ENCODE data around the gene POLH. TPM values are rescaled to one million over a fixed set of nuclear protein-coding genes. Genes with fewer than 3 reads are reported as not detected.

POLH gene
- total RNA-seq, 2 donors from 2014 or later, result 12.3 to 23.8 TPM

GRCh38 chr6:43623880-43624785 is 48.1 kb downstream of the POLH start:
- intact Hi-C loops (cut with DNase I), result no loop called here
- Histone ChIP-seq H3K4me3 (no peak overlapping the region), H3K9me3 (no peaks in the 10 kb centered on the region), H3K27ac (no peak overlapping the region), H3K27me3 (no peaks in the 10 kb centered on the region), H3K4me1 (no peaks in the 10 kb centered on the region), H3K9ac (ENCODE audit: low read depth in 2 of 2, low read length in 2 of 2) (no peak overlapping the region), H3K36me3 (peaks cover 4% of the 10 kb centered on the region)
- DNase-seq, result no peak
- no peak for TF ChIP-seq CTCF (IDR thresholded peaks at IDR 0.05)

- no peak for TF ChIP-seq CTCF (IDR thresholded peaks at IDR 0.05)
- Histone ChIP-seq H3K4me3 (no peak overlapping the region), H3K9ac (ENCODE audit: low read depth in 2 of 2, low read length in 2 of 2) (no peak overlapping the region), H3K9me3 (no peaks in the 10 kb centered on the region), H3K4me1 (no peaks in the 10 kb centered on the region), H3K27me3 (no peaks in the 10 kb centered on the region), H3K27ac (no peak overlapping the region), H3K36me3 (peaks cover 4% of the 10 kb centered on the region)
- intact Hi-C loops (cut with DNase I), result no loop called here
- no peak for DNase-seq
Observed at GRCh38 chr6:43624786-43625288, 48.9 kb downstream of the POLH start.

- peaks cover 4% of the 10 kb centered on the region for H3K36me3 ChIP-seq
- H3K27ac ChIP-seq, result no peak overlapping the region
- TF ChIP-seq CTCF (IDR thresholded peaks at IDR 0.05), result no peak
- no peak for DNase-seq
- H3K9ac ChIP-seq (ENCODE audit: low read depth in 2 of 2, low read length in 2 of 2), result no peak overlapping the region
- H3K9me3 ChIP-seq, result no peaks in the 10 kb centered on the region
- intact Hi-C loops (cut with DNase I), result no loop called here
- no peak overlapping the region for H3K4me3 ChIP-seq
- no peaks in the 10 kb centered on the region for H3K4me1 ChIP-seq
- H3K27me3 ChIP-seq, result no peaks in the 10 kb centered on the region
Observed at GRCh38 chr6:43625393-43625992, 49.5 kb downstream of the POLH start.

DNA sequence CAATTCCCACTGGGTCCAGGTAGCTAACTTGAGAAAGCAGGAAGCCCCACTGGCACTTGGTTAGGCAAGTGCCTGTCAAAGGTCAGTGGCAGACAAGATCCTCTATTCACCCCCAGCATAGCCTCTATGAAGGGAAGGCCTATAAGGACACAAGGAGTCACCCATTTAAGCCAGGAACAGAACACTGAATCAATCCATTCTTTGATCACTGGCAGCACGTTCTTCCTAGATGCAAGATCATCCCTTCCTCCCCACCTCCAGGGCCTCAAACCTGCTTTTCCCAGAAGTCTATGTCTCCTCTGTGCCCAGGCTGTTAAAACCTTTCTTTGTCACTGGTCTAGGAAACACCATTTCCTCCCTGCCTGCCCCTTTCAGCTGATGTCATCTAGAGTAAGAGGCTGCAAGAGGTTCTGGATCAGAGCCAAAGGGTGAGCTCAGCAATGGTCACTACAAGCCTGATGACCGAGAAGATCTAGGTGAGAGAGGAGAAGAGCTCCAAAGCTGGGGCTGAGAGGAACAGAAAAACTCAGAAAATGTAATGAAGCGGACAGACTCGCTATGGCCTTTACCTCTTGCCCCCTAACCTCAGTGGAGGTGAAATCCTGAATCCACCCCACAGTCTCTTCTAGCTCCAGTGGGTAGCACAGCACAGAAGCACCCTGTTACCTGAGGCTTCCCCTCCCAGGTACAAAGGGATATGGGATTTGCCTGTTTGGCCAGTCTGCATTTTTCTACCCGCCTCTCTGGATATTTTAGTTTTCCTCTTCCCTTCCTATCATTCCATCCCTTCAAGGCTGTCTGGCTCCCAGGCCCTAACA is 51.2 kb downstream of the POLH start:
- Histone ChIP-seq H3K9me3 (no peaks in the 10 kb centered on the region), H3K4me3 (no peak overlapping the region), H3K4me1 (no peaks in the 10 kb centered on the region), H3K27ac (peak overlapping the region; percentile 14), H3K36me3 (peaks cover 4% of the 10 kb centered on the region), H3K27me3 (no peaks in the 10 kb centered on the region), H3K9ac (ENCODE audit: low read depth in 2 of 2, low read length in 2 of 2) (peak overlapping the region in 1 of 2 donors; percentile 16)
- peak; percentile 81 for DNase-seq
- intact Hi-C loops (cut with DNase I), result no loop called here
- TF ChIP-seq CTCF (IDR thresholded peaks at IDR 0.05), result no peak
